ENCODE data around the gene MANF. TPM values are rescaled to one million over a fixed set of nuclear protein-coding genes. Genes with fewer than 3 reads are reported as not detected.

The MANF gene
- total RNA-seq, 2 donors from 2014 or later, result 42.6 to 48.5 TPM

GRCh38 chr3:51390246-51391074 lies 5.4 kb downstream of the MANF start:
- no peaks in the 10 kb centered on the region for H3K27me3 ChIP-seq (replicated peaks; ENCODE audit: insufficient read depth)
- H3K36me3 ChIP-seq, result peaks cover 25% of the 10 kb centered on the region
- peaks cover 47 to 79% of the 10 kb centered on the region in 2 donors for H3K4me1 ChIP-seq (ENCODE audit: control insufficient read depth in 1 of 2, low read depth in 2 of 2)
- TF ChIP-seq, protein P1, sequence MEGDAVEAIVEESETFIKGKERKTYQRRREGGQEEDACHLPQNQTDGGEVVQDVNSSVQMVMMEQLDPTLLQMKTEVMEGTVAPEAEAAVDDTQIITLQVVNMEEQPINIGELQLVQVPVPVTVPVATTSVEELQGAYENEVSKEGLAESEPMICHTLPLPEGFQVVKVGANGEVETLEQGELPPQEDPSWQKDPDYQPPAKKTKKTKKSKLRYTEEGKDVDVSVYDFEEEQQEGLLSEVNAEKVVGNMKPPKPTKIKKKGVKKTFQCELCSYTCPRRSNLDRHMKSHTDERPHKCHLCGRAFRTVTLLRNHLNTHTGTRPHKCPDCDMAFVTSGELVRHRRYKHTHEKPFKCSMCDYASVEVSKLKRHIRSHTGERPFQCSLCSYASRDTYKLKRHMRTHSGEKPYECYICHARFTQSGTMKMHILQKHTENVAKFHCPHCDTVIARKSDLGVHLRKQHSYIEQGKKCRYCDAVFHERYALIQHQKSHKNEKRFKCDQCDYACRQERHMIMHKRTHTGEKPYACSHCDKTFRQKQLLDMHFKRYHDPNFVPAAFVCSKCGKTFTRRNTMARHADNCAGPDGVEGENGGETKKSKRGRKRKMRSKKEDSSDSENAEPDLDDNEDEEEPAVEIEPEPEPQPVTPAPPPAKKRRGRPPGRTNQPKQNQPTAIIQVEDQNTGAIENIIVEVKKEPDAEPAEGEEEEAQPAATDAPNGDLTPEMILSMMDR (IDR thresholded peaks at IDR 0.05), result no peak
- peak overlapping the region; percentile 85 for H3K4me3 ChIP-seq
- DNase-seq (ENCODE audit: low spot score) (no peak), ATAC-seq (ENCODE audit: insufficient number of reproducible peaks, low FRiP score, low read depth) (no peak)
- peak overlapping the region; percentile 16 to 82 for H3K27ac ChIP-seq
- no peaks in the 10 kb centered on the region for H3K9me3 ChIP-seq

GRCh38 chr3:51391075-51391565 lies 6.0 kb downstream of the MANF start, which contains the start of gene RBM15B:
Gene RBM15B, plus strand, starts transcription at chr3:51391285. Its CDS starts 115 bp downstream, at chr3:51391400.
- TF ChIP-seq, protein P1 (IDR thresholded peaks at IDR 0.05), result peak; percentile 81
- peak; percentile 81 for DNase-seq (ENCODE audit: low spot score)
- H3K4me3 ChIP-seq, result peak within 1 kb of the TSS; percentile 85
- no peaks in the 10 kb centered on the region for H3K9me3 ChIP-seq
- H3K36me3 ChIP-seq, result peaks cover 25% of the 10 kb centered on the region
- H3K27me3 ChIP-seq (replicated peaks; ENCODE audit: insufficient read depth), result no peaks in the 10 kb centered on the region
- H3K27ac ChIP-seq, result peak within 1 kb of the TSS; percentile 82 to 92
- H3K4me1 ChIP-seq (ENCODE audit: control insufficient read depth in 1 of 2, low read depth in 2 of 2), result peaks cover 47 to 74% of the 10 kb centered on the region in 2 donors
- ATAC-seq (ENCODE audit: insufficient number of reproducible peaks, low FRiP score, low read depth), result peak; percentile 90

- peak overlapping the region; percentile 85 for H3K4me3 ChIP-seq
- no peaks in the 10 kb centered on the region for H3K27me3 ChIP-seq (replicated peaks; ENCODE audit: insufficient read depth)
- DNase-seq (ENCODE audit: low spot score) (no peak), ATAC-seq (ENCODE audit: insufficient number of reproducible peaks, low FRiP score, low read depth) (no peak)
- H3K27ac ChIP-seq, result peak overlapping the region; percentile 82 to 92
- H3K4me1 ChIP-seq (ENCODE audit: control insufficient read depth in 1 of 2, low read depth in 2 of 2), result peaks cover 41 to 71% of the 10 kb centered on the region in 2 donors
- TF ChIP-seq, protein P1 (IDR thresholded peaks at IDR 0.05), result no peak
- no peaks in the 10 kb centered on the region for H3K9me3 ChIP-seq
- H3K36me3 ChIP-seq, result peaks cover 29% of the 10 kb centered on the region
Observed at GRCh38 chr3:51391566-51392354, 6.7 kb downstream of the MANF start.

GRCh38 chr3:51392355-51393133 lies 7.5 kb downstream of the MANF start:
- TF ChIP-seq, protein P1 (IDR thresholded peaks at IDR 0.05), result no peak
- Histone ChIP-seq H3K4me1 (ENCODE audit: control insufficient read depth in 1 of 2, low read depth in 2 of 2) (peaks cover 34 to 66% of the 10 kb centered on the region in 2 donors), H3K9me3 (no peaks in the 10 kb centered on the region), H3K27ac (peak overlapping the region; percentile 82 to 92), H3K27me3 (replicated peaks; ENCODE audit: insufficient read depth) (no peaks in the 10 kb centered on the region), H3K36me3 (peaks cover 33% of the 10 kb centered on the region), H3K4me3 (peak overlapping the region; percentile 85)
- DNase-seq (ENCODE audit: low spot score) (no peak), ATAC-seq (ENCODE audit: insufficient number of reproducible peaks, low FRiP score, low read depth) (no peak)
